GM23338 (cell line): ENCODE results near the gene S1PR3.
"Not testable (repeated sequence)": the region's sequence is repeated elsewhere in the genome, so short reads cannot be mapped to it uniquely, and the experiment has no call there.

ENCODE experiments used
- CREB1 ChIP-seq: fragments of 250-450 bp; sonication (Bioruptor Pico); IDR thresholded peaks from 2 replicates; pipeline ENCODE4 v1.5.0; 2020; ENCODE audit warnings: low read depth, mild to moderate bottlenecking, moderate library complexity
- ETS1 ChIP-seq: IDR thresholded peaks from 2 replicates; pipeline ENCODE4 v1.6.1; 2016; ENCODE audit warnings: antibody characterized with exemption
- EZH2 ChIP-seq: fragments of 200-600 bp; sonication (generic); IDR thresholded peaks from one replicate; pipeline ENCODE4 v1.8.0; 2017; ENCODE audit warnings: antibody characterized with exemption, mild to moderate bottlenecking, low read depth; ENCODE audit not compliant: unreplicated experiment
- EZH2phosphoT487 ChIP-seq: fragments of 200-600 bp; sonication (generic); IDR thresholded peaks from one replicate; pipeline ENCODE4 v1.8.1; 2018; ENCODE audit warnings: antibody characterized with exemption; ENCODE audit not compliant: unreplicated experiment
- JUNB ChIP-seq: IDR thresholded peaks from one replicate; pipeline ENCODE4 v1.6.1; 2016; ENCODE audit warnings: antibody characterized with exemption; ENCODE audit not compliant: unreplicated experiment
- NANOG ChIP-seq: IDR thresholded peaks from 2 replicates; pipeline ENCODE4 v1.6.1; 2016; ENCODE audit warnings: antibody characterized with exemption, borderline replicate concordance
- POLR2AphosphoS5 ChIP-seq: IDR thresholded peaks from 2 replicates; pipeline ENCODE4 v1.6.1; 2016; ENCODE audit warnings: antibody characterized with exemption, low read depth
- REST ChIP-seq: IDR thresholded peaks from one replicate; pipeline ENCODE4 v1.6.1; 2018; ENCODE audit warnings: antibody characterized with exemption; ENCODE audit not compliant: unreplicated experiment
- STAT1 ChIP-seq: IDR thresholded peaks from one replicate; pipeline ENCODE4 v1.6.1; 2016; ENCODE audit warnings: antibody characterized with exemption; ENCODE audit not compliant: unreplicated experiment
- ZNF114 ChIP-seq: fragments of 250-450 bp; sonication (Bioruptor Pico); IDR thresholded peaks from 2 replicates; pipeline ENCODE4 v1.5.0; 2020; ENCODE audit warnings: mild to moderate bottlenecking, moderate library complexity
- ZNF331 ChIP-seq: fragments of 250-450 bp; sonication (Bioruptor Pico); IDR thresholded peaks from 2 replicates; pipeline ENCODE4 v1.5.0; 2020; ENCODE audit warnings: low read depth, mild to moderate bottlenecking, moderate library complexity
- TF ChIP-seq, protein P1 (sequence below), 2 experiments: fragments of 200-600 bp in 1 of 2; sonication (generic) in 1 of 2; conservative IDR thresholded peaks; 2 replicates each; pipeline versions ENCODE4 v1.5.1 to v1.6.1; 2016 to 2017; ENCODE audit warnings: antibody characterized with exemption in 2 of 2, low read depth in 2 of 2, mild to moderate bottlenecking in 2 of 2, moderate library complexity in 1 of 2
- TF ChIP-seq, protein P2 (sequence below): fragments of 250-450 bp; sonication (Bioruptor Pico); IDR thresholded peaks from 2 replicates; pipeline ENCODE4 v1.5.0; 2020; ENCODE audit warnings: mild to moderate bottlenecking, moderate library complexity

GRCh38 chr9:88941586-88941985, 49.7 kb upstream of the S1PR3 start:
- not testable (repeated sequence) for TF ChIP-seq EZH2phosphoT487; POLR2AphosphoS5; STAT1; EZH2; ETS1; REST; NANOG; CREB1 (CRISPR knock-in tag); JUNB; ZNF331; ZNF114
- TF ChIP-seq, protein P1, sequence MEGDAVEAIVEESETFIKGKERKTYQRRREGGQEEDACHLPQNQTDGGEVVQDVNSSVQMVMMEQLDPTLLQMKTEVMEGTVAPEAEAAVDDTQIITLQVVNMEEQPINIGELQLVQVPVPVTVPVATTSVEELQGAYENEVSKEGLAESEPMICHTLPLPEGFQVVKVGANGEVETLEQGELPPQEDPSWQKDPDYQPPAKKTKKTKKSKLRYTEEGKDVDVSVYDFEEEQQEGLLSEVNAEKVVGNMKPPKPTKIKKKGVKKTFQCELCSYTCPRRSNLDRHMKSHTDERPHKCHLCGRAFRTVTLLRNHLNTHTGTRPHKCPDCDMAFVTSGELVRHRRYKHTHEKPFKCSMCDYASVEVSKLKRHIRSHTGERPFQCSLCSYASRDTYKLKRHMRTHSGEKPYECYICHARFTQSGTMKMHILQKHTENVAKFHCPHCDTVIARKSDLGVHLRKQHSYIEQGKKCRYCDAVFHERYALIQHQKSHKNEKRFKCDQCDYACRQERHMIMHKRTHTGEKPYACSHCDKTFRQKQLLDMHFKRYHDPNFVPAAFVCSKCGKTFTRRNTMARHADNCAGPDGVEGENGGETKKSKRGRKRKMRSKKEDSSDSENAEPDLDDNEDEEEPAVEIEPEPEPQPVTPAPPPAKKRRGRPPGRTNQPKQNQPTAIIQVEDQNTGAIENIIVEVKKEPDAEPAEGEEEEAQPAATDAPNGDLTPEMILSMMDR (conservative IDR thresholded peaks at IDR 0.05; ENCODE audit: low read depth in 2 of 2), result not testable (repeated sequence)
- TF ChIP-seq, protein P2, sequence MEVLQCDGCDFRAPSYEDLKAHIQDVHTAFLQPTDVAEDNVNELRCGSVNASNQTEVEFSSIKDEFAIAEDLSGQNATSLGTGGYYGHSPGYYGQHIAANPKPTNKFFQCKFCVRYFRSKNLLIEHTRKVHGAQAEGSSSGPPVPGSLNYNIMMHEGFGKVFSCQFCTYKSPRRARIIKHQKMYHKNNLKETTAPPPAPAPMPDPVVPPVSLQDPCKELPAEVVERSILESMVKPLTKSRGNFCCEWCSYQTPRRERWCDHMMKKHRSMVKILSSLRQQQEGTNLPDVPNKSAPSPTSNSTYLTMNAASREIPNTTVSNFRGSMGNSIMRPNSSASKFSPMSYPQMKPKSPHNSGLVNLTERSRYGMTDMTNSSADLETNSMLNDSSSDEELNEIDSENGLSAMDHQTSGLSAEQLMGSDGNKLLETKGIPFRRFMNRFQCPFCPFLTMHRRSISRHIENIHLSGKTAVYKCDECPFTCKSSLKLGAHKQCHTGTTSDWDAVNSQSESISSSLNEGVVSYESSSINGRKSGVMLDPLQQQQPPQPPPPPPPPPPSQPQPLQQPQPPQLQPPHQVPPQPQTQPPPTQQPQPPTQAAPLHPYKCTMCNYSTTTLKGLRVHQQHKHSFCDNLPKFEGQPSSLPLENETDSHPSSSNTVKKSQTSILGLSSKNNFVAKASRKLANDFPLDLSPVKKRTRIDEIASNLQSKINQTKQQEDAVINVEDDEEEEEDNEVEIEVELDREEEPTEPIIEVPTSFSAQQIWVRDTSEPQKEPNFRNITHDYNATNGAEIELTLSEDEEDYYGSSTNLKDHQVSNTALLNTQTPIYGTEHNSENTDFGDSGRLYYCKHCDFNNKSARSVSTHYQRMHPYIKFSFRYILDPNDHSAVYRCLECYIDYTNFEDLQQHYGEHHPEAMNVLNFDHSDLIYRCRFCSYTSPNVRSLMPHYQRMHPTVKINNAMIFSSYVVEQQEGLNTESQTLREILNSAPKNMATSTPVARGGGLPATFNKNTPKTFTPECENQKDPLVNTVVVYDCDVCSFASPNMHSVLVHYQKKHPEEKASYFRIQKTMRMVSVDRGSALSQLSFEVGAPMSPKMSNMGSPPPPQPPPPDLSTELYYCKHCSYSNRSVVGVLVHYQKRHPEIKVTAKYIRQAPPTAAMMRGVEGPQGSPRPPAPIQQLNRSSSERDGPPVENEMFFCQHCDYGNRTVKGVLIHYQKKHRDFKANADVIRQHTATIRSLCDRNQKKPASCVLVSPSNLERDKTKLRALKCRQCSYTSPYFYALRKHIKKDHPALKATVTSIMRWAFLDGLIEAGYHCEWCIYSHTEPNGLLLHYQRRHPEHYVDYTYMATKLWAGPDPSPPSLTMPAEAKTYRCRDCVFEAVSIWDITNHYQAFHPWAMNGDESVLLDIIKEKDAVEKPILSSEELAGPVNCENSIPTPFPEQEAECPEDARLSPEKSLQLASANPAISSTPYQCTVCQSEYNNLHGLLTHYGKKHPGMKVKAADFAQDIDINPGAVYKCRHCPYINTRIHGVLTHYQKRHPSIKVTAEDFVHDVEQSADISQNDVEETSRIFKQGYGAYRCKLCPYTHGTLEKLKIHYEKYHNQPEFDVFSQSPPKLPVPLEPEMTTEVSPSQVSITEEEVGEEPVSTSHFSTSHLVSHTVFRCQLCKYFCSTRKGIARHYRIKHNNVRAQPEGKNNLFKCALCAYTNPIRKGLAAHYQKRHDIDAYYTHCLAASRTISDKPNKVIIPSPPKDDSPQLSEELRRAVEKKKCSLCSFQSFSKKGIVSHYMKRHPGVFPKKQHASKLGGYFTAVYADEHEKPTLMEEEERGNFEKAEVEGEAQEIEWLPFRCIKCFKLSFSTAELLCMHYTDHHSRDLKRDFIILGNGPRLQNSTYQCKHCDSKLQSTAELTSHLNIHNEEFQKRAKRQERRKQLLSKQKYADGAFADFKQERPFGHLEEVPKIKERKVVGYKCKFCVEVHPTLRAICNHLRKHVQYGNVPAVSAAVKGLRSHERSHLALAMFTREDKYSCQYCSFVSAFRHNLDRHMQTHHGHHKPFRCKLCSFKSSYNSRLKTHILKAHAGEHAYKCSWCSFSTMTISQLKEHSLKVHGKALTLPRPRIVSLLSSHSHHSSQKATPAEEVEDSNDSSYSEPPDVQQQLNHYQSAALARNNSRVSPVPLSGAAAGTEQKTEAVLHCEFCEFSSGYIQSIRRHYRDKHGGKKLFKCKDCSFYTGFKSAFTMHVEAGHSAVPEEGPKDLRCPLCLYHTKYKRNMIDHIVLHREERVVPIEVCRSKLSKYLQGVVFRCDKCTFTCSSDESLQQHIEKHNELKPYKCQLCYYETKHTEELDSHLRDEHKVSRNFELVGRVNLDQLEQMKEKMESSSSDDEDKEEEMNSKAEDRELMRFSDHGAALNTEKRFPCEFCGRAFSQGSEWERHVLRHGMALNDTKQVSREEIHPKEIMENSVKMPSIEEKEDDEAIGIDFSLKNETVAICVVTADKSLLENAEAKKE (CRISPR knock-in tag), result not testable (repeated sequence)
